NCI-H69 (cell line): ENCODE results near the gene SCN9A.
"Not testable (repeated sequence)": the region's sequence is repeated elsewhere in the genome, so short reads cannot be mapped to it uniquely, and the experiment has no call there.

Experiments used
- DNase-seq: peaks from one replicate; lab custom pipeline; 2025; lab: John Stamatoyannopoulos, UW

The SCN9A gene

GRCh38 chr2:166240387-166241313, 135.1 kb downstream of the SCN9A start:
- DNase-seq: no peak

- DNase-seq: no peak
Measured at GRCh38 chr2:166239548-166239947, 136.2 kb downstream of the SCN9A start.

DNA sequence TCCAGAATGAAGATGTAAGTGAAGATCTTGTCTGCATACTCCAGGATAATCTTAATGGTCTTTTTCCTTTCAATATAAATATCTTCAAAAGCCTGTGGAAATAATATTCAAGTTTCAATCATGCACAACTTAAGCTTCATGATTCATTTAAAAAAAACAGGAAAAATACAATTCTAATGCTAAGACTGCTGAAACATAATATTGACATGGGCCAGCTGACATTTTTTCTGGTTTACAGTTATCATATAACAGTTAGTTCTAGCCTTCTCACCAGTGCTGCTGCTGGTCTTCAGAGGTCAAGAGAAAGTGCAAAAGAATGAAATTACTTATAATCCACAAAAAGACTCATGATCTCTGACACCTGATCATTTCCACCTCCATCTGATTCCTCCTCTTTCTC, 137.6 kb downstream of the SCN9A start:
- no peak for DNase-seq

DNA sequence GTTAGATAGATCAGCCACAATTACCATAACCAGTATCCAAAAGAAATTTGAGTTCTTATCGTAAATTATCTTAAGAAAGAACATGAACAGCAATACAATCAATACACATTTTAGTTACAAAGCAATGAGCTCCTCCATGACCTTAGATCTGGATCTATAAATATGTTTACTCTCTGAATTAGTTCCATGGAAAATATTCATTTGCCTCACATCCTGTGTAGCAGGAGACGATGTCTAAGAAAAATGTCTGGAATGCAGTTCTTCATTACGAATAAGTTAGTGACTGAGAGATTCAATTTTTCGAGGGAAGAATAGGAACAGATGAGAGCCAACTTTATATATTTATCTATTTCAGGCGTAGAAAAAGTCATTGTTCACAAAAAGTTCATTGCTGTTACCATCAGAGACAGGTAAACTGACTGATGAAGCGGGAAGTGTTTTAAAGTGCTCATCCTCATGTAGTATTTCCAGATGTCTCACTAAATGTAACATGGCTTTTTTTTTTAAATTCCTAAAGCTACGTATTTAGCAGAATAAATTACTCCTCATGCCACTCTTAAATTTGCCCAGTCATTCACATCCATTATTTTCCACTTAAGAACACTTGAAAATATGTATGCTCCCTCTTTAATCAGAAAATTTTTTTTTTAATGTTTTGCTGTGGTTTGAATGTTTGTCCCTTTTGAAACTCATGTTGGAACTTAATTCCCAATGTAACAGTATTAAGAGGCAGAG, 141.5 kb downstream of the SCN9A start:
- no peak for DNase-seq

DNA sequence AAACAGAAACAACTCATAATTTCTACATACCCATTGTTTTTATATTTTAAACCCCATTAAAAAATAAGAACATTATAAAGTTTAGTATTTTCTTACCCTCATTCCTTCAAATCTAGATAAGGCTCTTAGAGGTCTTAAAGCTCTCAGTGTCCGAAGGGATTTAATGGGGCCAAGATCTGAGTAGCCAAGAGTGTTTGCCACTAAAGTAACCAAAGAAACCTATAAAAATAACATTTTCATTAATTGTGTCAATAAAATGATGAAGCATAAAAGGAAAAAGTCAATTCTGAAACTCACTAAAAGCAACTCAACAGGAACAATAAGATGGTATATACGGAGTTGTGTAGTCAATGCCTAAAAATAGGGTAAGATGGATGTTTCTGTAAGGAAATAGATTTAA, 142.5 kb downstream of the SCN9A start:
- DNase-seq: no peak

DNA sequence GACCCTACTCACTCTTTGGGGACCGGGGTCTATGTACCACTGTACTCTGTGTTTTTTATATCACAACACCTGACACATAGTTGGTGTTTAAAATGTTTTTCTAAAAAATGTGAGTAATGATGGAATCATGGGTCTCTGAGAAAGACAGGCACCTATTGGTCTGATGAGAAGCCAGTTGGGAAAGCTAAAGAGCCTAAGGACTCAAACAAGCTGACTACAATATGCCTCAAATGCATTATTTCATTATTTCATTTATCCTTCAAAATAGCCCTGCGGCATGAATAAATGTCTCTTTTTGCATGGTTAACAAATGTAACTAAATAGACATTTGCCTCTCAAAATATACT, 145.0 kb downstream of the SCN9A start:
- no peak for DNase-seq

GRCh38 chr2:166230024-166230723, 145.6 kb downstream of the SCN9A start:
- DNase-seq: peak; percentile 2

DNA sequence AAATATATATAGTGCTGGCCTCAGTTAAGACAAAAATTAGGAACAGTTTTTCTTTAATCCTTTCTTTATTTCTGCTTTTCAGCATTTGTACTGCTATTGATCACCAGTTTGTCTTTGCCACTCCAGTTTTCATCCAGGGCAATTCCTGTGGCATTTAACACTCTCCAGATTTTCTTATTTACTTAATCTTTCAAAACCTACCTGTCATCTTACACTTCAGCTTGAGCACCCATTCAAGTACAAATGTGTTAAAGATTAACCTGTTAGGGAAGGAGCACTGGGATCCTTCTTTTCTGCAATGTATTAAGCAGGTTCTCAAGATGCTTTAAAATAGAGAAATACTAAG, 146.1 kb downstream of the SCN9A start:
- no peak for DNase-seq

DNA sequence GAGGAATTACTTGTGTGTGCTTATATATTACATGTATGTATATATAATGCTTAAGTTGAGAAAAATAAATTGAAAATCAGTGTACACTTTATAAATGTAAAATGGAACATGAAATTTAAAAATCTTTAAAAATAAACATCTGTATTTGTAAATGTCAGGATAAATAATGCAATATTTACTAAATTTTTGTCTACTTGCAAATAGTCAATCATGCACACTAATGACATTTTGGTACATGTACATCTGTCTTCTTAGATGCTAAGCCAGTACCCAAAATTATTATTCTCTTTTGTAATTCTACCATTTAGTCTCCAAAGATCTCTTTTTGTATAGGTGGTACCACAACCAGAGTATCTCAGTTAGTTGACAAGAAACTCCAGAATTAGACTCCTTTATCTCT, 151.5 kb downstream of the SCN9A start:
- no peak for DNase-seq

DNA sequence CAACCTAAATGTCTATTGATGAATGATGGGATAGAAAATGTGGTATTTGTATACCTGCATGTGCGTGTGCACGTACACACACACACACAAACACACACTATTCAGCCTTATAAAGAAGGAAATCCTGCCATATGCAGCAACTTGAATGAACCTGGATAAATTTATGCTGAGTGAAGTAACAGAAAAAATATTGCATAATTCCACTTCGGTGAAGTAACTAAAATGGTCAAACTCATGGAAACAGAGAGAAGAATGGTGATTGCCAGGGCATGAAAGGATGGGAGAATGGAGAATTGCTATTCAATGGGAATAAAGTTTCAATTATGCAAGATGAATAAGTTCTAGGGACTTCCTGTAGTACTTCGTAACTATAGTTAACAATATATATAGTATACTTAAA, 152.4 kb downstream of the SCN9A start:
- DNase-seq: no peak

GRCh38 chr2:166211079-166211478, 164.7 kb downstream of the SCN9A start:
- DNase-seq: no peak

DNA sequence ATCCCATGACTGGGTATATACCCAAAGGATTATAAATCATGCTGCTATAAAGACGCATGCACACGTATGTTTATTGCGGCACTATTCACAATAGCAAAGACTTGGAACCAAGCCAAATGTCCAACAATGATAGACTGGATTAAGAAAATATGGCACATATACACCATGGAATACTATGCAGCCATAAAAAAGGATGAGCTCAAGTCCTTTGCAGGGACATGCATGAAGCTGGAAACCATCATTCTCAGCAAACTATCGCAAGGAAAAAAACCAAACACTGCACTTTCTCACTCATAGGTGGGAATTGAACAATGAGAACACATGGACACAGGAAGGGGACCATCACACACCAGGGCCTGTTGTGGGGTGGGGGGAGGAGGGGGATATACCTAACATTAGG, 165.8 kb downstream of the SCN9A start:
- DNase-seq: not testable (repeated sequence)

DNA sequence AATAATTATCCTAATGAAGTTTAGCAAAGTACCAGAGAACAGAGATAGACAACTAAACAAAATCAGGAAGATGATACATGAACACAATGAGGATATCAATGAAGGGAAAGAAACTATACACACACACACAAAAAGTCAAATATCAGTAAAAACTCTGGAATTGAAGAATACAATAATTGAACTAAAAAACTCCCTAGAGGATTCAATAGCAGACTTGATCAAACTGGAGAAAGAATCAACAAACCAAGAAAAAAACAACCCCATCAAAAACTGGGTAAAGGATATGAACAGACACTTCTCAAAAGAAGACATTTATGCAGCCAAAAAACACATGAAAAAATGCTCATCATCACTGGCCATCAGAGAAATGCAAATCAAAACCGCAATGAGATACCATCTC, 166.4 kb downstream of the SCN9A start:
- not testable (repeated sequence) for DNase-seq

DNA sequence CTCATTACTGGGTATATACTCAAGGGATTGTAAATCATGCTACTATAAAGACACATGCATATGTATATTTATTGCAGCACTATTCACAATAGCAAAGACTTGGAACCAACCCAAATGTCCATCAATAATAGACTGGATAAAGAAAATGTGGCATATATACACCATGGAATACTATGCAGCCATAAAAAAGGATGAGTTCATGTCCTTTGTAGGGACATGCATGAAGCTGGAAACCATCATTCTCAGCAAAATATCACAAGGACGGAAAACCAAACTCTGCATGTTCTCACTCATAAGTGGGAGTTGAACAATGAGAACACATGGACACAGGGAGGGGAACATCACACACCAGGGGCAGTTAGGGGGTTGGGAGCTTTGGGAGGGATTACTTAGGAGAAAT, 169.6 kb downstream of the SCN9A start:
- not testable (repeated sequence) for DNase-seq

DNA sequence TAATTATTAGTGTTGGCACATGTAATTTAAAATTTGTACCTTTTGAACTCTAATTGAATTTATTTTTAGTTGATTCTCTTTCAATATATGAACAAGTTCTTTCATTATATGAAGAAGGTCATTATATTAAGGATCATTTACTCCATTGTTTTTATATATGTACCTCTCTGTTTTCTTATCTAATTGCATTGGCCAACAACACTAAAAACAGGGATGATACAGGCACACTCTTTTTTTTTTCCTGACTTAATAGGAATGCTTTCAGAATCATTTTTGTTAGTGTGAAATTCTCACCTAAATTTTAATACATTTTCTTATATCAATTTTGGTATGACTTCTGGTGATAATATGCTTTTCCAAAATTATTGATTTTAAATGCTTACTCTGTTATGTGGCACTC, 173.0 kb downstream of the SCN9A start:
- DNase-seq: no peak

GRCh38 chr2:166197446-166197845, 178.3 kb downstream of the SCN9A start:
- DNase-seq: no peak

DNA sequence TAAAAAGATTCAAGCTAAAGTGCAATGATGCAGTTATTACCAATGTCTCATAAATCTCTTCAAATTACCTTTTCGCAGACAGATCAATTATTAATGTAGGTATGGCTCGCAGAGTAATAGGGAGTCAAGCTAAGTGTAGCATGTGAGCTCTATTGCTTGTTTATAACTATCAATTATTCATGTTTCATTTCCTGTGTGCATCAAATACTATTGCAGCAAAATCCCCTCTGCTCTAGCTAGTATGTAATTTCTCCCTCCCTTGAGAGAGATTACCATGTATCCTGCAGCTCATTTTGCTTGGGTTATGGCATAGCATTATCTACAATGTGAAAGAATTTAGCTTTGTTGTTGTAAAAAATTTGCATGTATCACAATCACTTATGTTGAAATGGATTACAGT, 182.3 kb downstream of the SCN9A start:
- DNase-seq: peak; percentile 10

- DNase-seq: peak; percentile 9
Measured at GRCh38 chr2:166188084-166188483, 187.7 kb downstream of the SCN9A start.

DNA sequence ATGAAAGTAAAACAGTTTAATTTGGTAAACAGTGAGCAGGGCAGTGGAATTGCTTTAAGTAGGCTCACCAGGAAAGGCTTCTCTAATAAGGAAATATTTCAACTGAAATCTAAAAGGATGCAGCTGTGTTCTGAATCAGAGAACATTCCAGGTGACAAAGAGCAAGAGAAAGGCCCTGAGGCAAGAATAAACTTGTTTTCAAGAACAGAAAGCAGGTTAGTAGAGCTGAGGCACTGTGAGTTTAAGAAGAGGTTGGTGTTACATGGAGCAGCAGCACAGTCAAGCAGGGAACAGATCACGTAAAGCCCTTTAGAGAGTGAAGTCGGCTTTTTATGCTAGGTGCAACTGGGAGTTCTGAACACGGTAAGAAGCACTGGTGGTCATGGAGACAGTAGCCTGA, 191.0 kb downstream of the SCN9A start:
- DNase-seq: peak; percentile 75

DNA sequence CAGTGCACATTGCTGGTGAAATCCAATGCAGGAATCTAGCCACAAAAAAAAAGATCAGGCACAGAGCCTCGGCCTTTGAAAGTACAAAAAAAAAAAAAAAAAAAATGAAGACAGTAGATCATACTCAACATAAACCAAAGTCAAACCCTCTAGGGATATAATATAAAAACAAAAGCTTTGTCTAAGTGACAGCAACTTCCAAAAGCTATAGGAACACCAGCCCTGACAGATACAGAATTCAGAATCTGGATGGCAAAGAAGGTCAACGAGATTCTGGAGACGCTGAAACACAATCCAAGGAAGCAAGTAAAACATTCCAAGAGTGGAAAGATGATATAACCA, 194.0 kb downstream of the SCN9A start:
- DNase-seq: no peak

DNA sequence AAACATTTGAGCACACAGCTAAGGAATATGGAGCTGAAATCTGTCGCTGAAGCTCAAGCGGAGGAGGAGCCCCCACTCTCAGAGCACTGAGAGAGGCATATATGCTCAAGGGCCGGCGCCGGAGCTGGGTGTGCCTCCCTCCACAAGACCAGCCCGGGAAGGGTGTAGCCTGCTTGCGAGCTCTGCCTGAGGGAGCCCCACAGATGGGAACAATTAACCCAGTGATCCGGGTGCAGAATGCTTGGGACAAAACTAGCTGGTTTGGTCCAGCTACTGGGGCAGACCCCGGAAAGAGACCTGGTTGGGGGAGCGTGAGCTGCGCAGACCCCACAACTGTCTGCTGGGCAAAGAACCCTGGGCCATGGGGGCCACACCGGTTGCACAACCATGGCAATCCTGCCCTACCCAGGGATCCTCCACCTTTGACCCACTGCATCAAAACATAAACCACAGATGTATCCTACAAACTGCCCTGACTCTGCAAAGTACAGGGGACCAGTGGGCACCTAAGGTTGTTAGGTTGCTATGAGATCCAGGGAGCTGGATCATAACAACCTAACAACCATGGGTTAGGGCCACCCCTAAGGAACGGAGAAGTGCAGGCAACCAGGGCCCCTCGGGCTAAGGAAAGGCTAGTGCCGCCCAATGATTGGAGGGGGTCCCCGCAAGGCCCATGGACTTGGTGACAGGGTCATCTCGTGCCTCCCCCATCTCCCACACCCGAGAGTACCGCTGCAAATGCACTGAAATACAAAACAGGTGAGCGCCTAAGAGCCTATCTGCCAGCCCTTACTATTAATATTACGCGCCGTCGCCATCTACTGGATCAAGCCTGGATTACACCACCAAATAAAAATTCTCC, 194.6 kb downstream of the SCN9A start:
- DNase-seq: peak; percentile 69

DNA sequence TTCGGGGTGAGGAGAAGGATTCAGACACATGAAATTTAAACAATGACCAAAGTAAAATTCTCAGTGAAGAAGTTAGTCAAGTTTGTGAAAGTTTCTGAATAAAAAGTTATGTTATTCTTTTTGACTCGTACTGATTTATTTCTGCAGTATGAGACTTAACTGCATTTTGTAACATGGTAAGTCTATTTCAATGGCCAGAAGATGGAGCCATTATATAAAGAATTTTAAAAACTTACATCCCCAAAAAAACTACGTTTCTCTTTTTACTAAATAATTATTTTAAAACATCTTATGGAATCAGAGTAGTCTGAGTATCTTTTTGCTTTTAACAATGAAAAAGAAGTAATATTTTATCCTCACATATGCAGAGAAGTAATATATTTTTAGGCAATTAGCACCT, 196.5 kb downstream of the SCN9A start:
- no peak for DNase-seq
